ENCODE results near the gene PCNX2.

DNA sequence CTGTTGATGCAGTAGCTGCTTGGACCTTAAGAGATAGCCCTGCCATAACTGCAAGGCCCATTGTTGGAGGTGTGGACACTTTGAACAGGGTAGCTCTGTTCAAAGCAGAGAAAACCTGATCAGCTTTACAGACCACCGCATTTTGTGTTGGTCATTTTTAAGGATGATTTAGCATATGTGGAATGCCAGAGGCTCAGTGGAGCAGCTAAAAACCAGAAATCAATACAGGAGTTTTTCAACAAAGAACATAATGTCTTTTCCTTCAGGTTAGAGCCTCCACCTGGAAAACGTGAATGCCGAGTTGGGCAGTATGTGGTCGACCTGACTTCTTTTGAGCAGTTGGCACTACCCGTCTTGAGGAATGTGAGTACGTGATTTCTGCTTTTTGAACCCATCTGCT is 339.4 kb downstream of the PCNX2 start:
- TF ChIP-seq, protein P1, sequence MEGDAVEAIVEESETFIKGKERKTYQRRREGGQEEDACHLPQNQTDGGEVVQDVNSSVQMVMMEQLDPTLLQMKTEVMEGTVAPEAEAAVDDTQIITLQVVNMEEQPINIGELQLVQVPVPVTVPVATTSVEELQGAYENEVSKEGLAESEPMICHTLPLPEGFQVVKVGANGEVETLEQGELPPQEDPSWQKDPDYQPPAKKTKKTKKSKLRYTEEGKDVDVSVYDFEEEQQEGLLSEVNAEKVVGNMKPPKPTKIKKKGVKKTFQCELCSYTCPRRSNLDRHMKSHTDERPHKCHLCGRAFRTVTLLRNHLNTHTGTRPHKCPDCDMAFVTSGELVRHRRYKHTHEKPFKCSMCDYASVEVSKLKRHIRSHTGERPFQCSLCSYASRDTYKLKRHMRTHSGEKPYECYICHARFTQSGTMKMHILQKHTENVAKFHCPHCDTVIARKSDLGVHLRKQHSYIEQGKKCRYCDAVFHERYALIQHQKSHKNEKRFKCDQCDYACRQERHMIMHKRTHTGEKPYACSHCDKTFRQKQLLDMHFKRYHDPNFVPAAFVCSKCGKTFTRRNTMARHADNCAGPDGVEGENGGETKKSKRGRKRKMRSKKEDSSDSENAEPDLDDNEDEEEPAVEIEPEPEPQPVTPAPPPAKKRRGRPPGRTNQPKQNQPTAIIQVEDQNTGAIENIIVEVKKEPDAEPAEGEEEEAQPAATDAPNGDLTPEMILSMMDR (IDR thresholded peaks at IDR 0.05; ENCODE audit: low read length) = no peak
- no peak for TF ChIP-seq EZH2phosphoT487 (IDR thresholded peaks at IDR 0.05; ENCODE audit: low read length)
